Measurements from ENCODE around the gene HMCN1.

HMCN1 gene

GRCh38 chr1:185936641-185937040, 202.4 kb downstream of the HMCN1 start:
- TF ChIP-seq FOXP2 (optimal IDR thresholded peaks at IDR 0.05; ENCODE audit: borderline replicate concordance, extremely low read depth, extremely low read length, insufficient read depth) (no peak), SIN3A (IDR thresholded peaks at IDR 0.05; ENCODE audit: borderline replicate concordance, insufficient read depth, low read length) (no peak), POLR2AphosphoS5 (IDR thresholded peaks at IDR 0.05; ENCODE audit: low read depth, low read length) (no peak), TAF1 (IDR thresholded peaks at IDR 0.05; ENCODE audit: borderline replicate concordance, insufficient read depth, low read length) (no peak)
- TF ChIP-seq, protein P1, sequence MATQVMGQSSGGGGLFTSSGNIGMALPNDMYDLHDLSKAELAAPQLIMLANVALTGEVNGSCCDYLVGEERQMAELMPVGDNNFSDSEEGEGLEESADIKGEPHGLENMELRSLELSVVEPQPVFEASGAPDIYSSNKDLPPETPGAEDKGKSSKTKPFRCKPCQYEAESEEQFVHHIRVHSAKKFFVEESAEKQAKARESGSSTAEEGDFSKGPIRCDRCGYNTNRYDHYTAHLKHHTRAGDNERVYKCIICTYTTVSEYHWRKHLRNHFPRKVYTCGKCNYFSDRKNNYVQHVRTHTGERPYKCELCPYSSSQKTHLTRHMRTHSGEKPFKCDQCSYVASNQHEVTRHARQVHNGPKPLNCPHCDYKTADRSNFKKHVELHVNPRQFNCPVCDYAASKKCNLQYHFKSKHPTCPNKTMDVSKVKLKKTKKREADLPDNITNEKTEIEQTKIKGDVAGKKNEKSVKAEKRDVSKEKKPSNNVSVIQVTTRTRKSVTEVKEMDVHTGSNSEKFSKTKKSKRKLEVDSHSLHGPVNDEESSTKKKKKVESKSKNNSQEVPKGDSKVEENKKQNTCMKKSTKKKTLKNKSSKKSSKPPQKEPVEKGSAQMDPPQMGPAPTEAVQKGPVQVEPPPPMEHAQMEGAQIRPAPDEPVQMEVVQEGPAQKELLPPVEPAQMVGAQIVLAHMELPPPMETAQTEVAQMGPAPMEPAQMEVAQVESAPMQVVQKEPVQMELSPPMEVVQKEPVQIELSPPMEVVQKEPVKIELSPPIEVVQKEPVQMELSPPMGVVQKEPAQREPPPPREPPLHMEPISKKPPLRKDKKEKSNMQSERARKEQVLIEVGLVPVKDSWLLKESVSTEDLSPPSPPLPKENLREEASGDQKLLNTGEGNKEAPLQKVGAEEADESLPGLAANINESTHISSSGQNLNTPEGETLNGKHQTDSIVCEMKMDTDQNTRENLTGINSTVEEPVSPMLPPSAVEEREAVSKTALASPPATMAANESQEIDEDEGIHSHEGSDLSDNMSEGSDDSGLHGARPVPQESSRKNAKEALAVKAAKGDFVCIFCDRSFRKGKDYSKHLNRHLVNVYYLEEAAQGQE (IDR thresholded peaks at IDR 0.05; ENCODE audit: insufficient read depth in 1 of 2, low read depth in 2 of 2, low read length in 2 of 2): no peak

DNA sequence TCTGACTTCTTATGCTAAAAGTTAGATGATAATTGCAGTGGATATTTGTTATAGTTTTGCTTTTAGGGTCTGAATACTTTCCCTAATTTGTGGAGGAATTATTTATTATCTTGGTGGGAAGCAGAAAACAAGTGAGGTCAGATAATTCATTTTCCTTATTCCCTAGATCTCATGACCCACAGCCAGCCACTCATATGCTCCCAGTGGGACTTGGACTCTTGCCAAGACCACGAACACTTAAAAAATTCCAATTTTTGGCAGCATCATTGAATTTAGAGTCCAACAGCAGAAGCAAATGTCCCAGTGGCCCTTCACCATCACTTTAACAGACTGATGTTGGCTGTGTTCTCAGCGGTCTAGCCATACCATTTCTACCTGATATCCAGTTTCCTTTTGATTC, 204.2 kb downstream of the HMCN1 start:
- TF ChIP-seq FOXP2 (optimal IDR thresholded peaks at IDR 0.05; ENCODE audit: borderline replicate concordance, extremely low read depth, extremely low read length, insufficient read depth) (no peak), POLR2AphosphoS5 (IDR thresholded peaks at IDR 0.05; ENCODE audit: low read depth, low read length) (no peak), TAF1 (IDR thresholded peaks at IDR 0.05; ENCODE audit: borderline replicate concordance, insufficient read depth, low read length) (no peak), SIN3A (IDR thresholded peaks at IDR 0.05; ENCODE audit: borderline replicate concordance, insufficient read depth, low read length) (no peak)
- TF ChIP-seq, protein P1 (IDR thresholded peaks at IDR 0.05; ENCODE audit: insufficient read depth in 1 of 2, low read depth in 2 of 2, low read length in 2 of 2): no peak

DNA sequence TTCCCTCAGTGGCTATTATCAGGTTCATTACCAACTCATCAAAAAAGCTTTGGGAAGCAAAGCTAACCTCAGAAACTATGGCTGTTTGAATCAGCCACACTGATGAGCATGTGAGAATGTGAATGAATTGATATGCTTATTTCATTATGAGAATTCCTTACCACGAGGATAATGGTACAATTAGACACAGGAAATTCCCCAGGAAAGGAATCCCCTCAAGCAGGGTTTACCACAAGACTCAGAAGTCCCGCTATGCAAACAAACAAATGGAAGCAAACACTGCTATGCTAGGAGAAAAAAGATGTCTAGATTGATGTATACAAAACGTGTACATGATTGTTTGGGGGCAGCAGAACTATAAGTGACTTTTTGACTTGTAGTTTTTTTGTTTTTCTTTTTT, 205.0 kb downstream of the HMCN1 start:
- TF ChIP-seq SIN3A (IDR thresholded peaks at IDR 0.05; ENCODE audit: borderline replicate concordance, insufficient read depth, low read length) (no peak), POLR2AphosphoS5 (IDR thresholded peaks at IDR 0.05; ENCODE audit: low read depth, low read length) (no peak), TAF1 (IDR thresholded peaks at IDR 0.05; ENCODE audit: borderline replicate concordance, insufficient read depth, low read length) (no peak), FOXP2 (optimal IDR thresholded peaks at IDR 0.05; ENCODE audit: borderline replicate concordance, extremely low read depth, extremely low read length, insufficient read depth) (no peak)
- TF ChIP-seq, protein P1 (IDR thresholded peaks at IDR 0.05; ENCODE audit: insufficient read depth in 1 of 2, low read depth in 2 of 2, low read length in 2 of 2): no peak

DNA sequence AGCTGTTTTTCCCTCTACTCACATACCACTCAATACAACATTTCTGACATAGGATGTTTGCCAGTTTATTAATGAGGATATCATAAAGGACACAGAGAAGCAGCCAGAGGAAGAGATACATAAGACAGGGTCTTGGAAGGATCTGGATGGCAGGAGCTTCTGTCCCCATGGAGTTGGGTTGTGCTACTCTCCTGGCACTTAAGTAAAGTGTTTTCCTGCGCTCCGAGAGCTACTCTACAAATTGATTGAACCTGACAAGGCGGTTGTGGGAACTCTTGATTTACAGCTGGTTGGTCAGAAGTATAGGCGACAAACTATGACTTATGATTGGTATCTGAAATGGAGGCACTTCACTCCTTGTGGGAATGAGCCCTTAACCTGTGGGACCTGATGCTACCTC, 208.8 kb downstream of the HMCN1 start:
- TF ChIP-seq TAF1 (IDR thresholded peaks at IDR 0.05; ENCODE audit: borderline replicate concordance, insufficient read depth, low read length) (no peak), POLR2AphosphoS5 (IDR thresholded peaks at IDR 0.05; ENCODE audit: low read depth, low read length) (no peak), SIN3A (IDR thresholded peaks at IDR 0.05; ENCODE audit: borderline replicate concordance, insufficient read depth, low read length) (no peak), FOXP2 (optimal IDR thresholded peaks at IDR 0.05; ENCODE audit: borderline replicate concordance, extremely low read depth, extremely low read length, insufficient read depth) (no peak)
- TF ChIP-seq, protein P1 (IDR thresholded peaks at IDR 0.05; ENCODE audit: insufficient read depth in 1 of 2, low read depth in 2 of 2, low read length in 2 of 2): no peak

DNA sequence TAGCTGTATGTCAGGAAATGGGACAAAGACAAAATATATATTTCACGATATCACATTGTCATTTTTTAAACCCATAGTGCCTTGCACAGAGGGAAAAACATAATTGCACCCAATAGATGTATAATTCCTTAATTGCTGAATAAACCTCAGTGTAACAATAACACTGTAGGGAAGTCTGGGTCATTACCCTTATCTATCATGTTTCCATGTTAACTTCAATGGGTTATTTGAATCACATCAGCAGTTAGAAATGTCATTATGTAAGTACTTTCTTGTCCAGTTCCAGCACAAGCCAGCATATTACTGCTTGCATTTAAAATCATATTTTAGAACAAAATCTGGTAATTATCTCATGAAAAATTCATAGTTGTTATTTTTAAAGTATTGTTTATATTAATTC, 222.7 kb downstream of the HMCN1 start:
- TF ChIP-seq POLR2AphosphoS5 (IDR thresholded peaks at IDR 0.05; ENCODE audit: low read depth, low read length): no peak
- no peak for TF ChIP-seq TAF1 (IDR thresholded peaks at IDR 0.05; ENCODE audit: borderline replicate concordance, insufficient read depth, low read length)
- TF ChIP-seq, protein P1 (IDR thresholded peaks at IDR 0.05; ENCODE audit: insufficient read depth in 1 of 2, low read depth in 2 of 2, low read length in 2 of 2): no peak
- no peak for TF ChIP-seq FOXP2 (optimal IDR thresholded peaks at IDR 0.05; ENCODE audit: borderline replicate concordance, extremely low read depth, extremely low read length, insufficient read depth)
- TF ChIP-seq SIN3A (IDR thresholded peaks at IDR 0.05; ENCODE audit: borderline replicate concordance, insufficient read depth, low read length): no peak
